B cell (primary cell): ENCODE measurements around the gene TLL2. TPM values are rescaled to one million over a fixed set of nuclear protein-coding genes. Genes with fewer than 3 reads are reported as not detected.

Experiments
- ATAC-seq: fragments of 200-7000 bp; cut with Tn5 transposase; one replicate; pipeline ENCODE4 v1.10.0; 2021; ENCODE audit warnings: low read depth, mild to moderate bottlenecking, moderate number of reproducible peaks, moderate library complexity
- CTCF ChIA-PET: fragments of 350-600 bp; sonication (Branson Sonifier 250); formaldehyde crosslinking; loops from one replicate; lab custom pipeline; 2021; ENCODE audit warnings: antibody characterized with exemption, inconsistent platforms; lab: Charles Lee
- POLR2A ChIA-PET: fragments of 350-600 bp; sonication (Branson Sonifier 250); formaldehyde crosslinking; loops from one replicate; lab custom pipeline; 2021; ENCODE audit warnings: antibody characterized with exemption; lab: Charles Lee
- DNase-seq: peaks from one replicate; pipeline ENCODE4 v3.0.0; 2013
- H2AFZ ChIP-seq: 2 replicates; pipeline ENCODE4 v1.6.1; 2012; ENCODE audit warnings: mild to moderate bottlenecking, low read depth, low read length; ENCODE audit not compliant: insufficient read depth, poor library complexity, severe bottlenecking
- H3K27ac ChIP-seq, 2 donors: 1 replicate in 1 of 2; 2 replicates in 1 of 2; pipeline ENCODE4 v1.5.1; 2012 to 2013; ENCODE audit warnings: low read length in 2 of 2, mild to moderate bottlenecking in 2 of 2, moderate library complexity in 1 of 2
- H3K27me3 ChIP-seq, 4 experiments: fragments of 200-600 bp in 1 of 4; sonication (generic) in 1 of 4; replicated peaks in 1 of 4; 1 replicate in 2 of 4; 2 replicates in 2 of 4; pipeline versions ENCODE4 v1.6.1 to v1.7.0; 2013 to 2016; ENCODE audit warnings: low read length in 3 of 4, mild to moderate bottlenecking in 2 of 4, mixed read lengths in 1 of 4, moderate library complexity in 1 of 4; ENCODE audit not compliant: insufficient read depth in 4 of 4, control insufficient read depth in 3 of 4; ENCODE audit errors: control extremely low read depth in 1 of 4
- H3K36me3 ChIP-seq, 2 experiments: replicated peaks in 1 of 2; 1 replicate in 1 of 2; 2 replicates in 1 of 2; pipeline versions ENCODE4 v1.6.1 to v1.7.1; 2013; ENCODE audit warnings: low read length in 1 of 2; ENCODE audit not compliant: insufficient read depth in 2 of 2, control insufficient read depth in 1 of 2; ENCODE audit errors: control extremely low read depth in 1 of 2, extremely low read depth in 1 of 2
- H3K4me1 ChIP-seq, 2 donors: fragments of 200-600 bp in 1 of 2; sonication (generic) in 1 of 2; 1 replicate in 1 of 2; 2 replicates in 1 of 2; pipeline versions ENCODE4 v1.5.1 to v1.6.1; 2013 to 2017; ENCODE audit warnings: low read length in 2 of 2; ENCODE audit not compliant: control insufficient read depth in 2 of 2, insufficient read depth in 2 of 2
- H3K4me2 ChIP-seq: replicated peaks from 2 replicates; pipeline ENCODE3; 2012; ENCODE audit warnings: mild to moderate bottlenecking, low read depth, low read length; ENCODE audit not compliant: poor library complexity, severe bottlenecking
- H3K4me3 ChIP-seq, 5 experiments: fragments of 200-600 bp in 1 of 5; sonication (generic) in 1 of 5; 1 replicate in 3 of 5; 2 replicates in 2 of 5; pipeline versions ENCODE4 v1.5.1 to v1.7.0; 2011 to 2016; ENCODE audit warnings: low read length in 4 of 5, mild to moderate bottlenecking in 4 of 5, low read depth in 2 of 5, control low read depth in 1 of 5, moderate library complexity in 1 of 5; ENCODE audit not compliant: insufficient read depth in 1 of 5; ENCODE audit errors: control extremely low read depth in 1 of 5, extremely low read depth in 1 of 5
- H3K79me2 ChIP-seq: fragments of 200-600 bp; sonication (generic); one replicate; pipeline ENCODE4 v1.6.0; 2016; ENCODE audit warnings: low read length; ENCODE audit not compliant: control insufficient read depth, insufficient read depth
- H3K9ac ChIP-seq: fragments of 200-600 bp; sonication (generic); 2 replicates; pipeline ENCODE4 v1.6.1; 2017; ENCODE audit warnings: mild to moderate bottlenecking, low read length, moderate library complexity
- H3K9me3 ChIP-seq, 3 donors: one replicate each; pipeline versions ENCODE4 v1.6.1 to v1.7.1; 2013; ENCODE audit warnings: low read length in 2 of 3; ENCODE audit not compliant: control insufficient read depth in 2 of 3, insufficient read depth in 1 of 3; ENCODE audit errors: control extremely low read depth in 1 of 3
- H4K20me1 ChIP-seq: 2 replicates; pipeline ENCODE4 v1.6.0; 2012; ENCODE audit warnings: mild to moderate bottlenecking, low read length; ENCODE audit not compliant: insufficient read depth, control insufficient read depth, poor library complexity, severe bottlenecking
- H3K27ac Mint-ChIP-seq: one replicate; pipeline ENCODE4 v1.8.0; 2021; ENCODE audit warnings: mixed read lengths
- H3K27me3 Mint-ChIP-seq: one replicate; pipeline ENCODE4 v1.8.0; 2021; ENCODE audit warnings: mixed read lengths
- H3K4me1 Mint-ChIP-seq: one replicate; pipeline ENCODE4 v1.8.0; 2021; ENCODE audit warnings: mixed read lengths
- H3K4me3 Mint-ChIP-seq: one replicate; pipeline ENCODE4 v1.8.0; 2021; ENCODE audit warnings: mixed read lengths
- H3K9me3 Mint-ChIP-seq: one replicate; pipeline ENCODE4 v1.8.0; 2022; ENCODE audit warnings: mixed read lengths; ENCODE audit not compliant: insufficient read depth
- CTCF ChIP-seq: fragments of 200-600 bp; IDR thresholded peaks from one replicate; pipeline ENCODE4 v1.8.0; 2022; ENCODE audit warnings: antibody characterized with exemption, mild to moderate bottlenecking
- EZH2 ChIP-seq: IDR thresholded peaks from 2 replicates; pipeline ENCODE4 v1.6.1; 2012; ENCODE audit warnings: borderline replicate concordance, low read depth, mild to moderate bottlenecking, moderate library complexity, low read length; ENCODE audit not compliant: insufficient read depth, poor library complexity, severe bottlenecking
- WGBS: methylation state at CpG from one replicate; pipeline ENCODE4 v1.1.5; 2013; ENCODE audit warnings: missing lambda C conversion rate; ENCODE audit not compliant: insufficient coverage; 5-methylcytosine and 5-hydroxymethylcytosine counted together
- intact Hi-C: fragments of 100-400 bp; cut with micrococcal nuclease; formaldehyde crosslinking; loops from one replicate; pipeline ENCODE4 v1.10.0; 2022
- polyA plus RNA-seq: library from polyadenylated mRNA; depleted of rRNA; stranded (reverse); fragments of >200 nt; gene quantifications from 2 replicates; pipeline ENCODE4 v1.2.3, GENCODE V29; 2012
- total RNA-seq, 2 donors: library from RNA; stranded (reverse); fragments of 120-200 nt in 1 of 2; gene quantifications; 1 replicate in 1 of 2; 2 replicates in 1 of 2; pipeline versions ENCODE4 v1.2.3 to v1.2.4, GENCODE V29; 2013 to 2022

TLL2 gene
- total and polyA plus RNA-seq, 2 donors (not counting 1 experiment from before 2014, with no cell fraction given) = 0.13 to 0.47 TPM

DNA sequence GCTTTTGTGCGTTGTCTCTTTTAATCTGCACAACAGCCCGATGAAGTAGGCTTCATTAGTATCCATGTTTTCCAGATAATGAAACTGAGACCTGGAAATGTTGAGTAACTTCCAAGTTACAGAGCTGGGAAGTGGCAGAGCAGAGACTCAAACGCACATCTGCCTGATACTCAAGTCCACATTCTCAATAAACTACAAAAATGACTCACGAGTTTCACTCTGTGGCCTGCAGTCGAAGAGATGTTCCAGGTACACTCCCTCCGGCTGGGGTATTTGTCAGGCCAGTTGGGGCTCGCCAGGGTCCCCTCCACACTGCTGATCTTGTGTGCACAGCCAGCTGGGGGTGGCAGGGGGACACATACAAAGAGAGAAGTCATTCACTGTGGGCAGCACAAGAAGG is 137.2 kb downstream of the TLL2 start:
- no peaks in the 10 kb centered on the region for H4K20me1 ChIP-seq
- no peak overlapping the region for H3K4me3 ChIP-seq
- ATAC-seq (no peak), DNase-seq (no peak)
- ChIA-PET CTCF (interaction anchor here (1.1 kb wide), 1 partner anchor 11 kb away, joined by 5 read pairs; no protein-coding TSS in a partner anchor), POLR2A (no interaction called here)
- H3K9me3 ChIP-seq = no peaks in the 10 kb centered on the region
- H3K9me3 Mint-ChIP-seq = no peaks in the 10 kb centered on the region
- no peak overlapping the region for H3K4me2 ChIP-seq
- H3K27ac ChIP-seq = no peak overlapping the region
- no peaks in the 10 kb centered on the region for H3K36me3 ChIP-seq
- H3K4me1 Mint-ChIP-seq = peaks cover 13% of the 10 kb centered on the region
- TF ChIP-seq EZH2 (no peak), CTCF (no peak)
- H3K4me1 ChIP-seq = peaks cover 6 to 10% of the 10 kb centered on the region in 2 donors
- intact Hi-C loops = no loop called here
- H3K9ac ChIP-seq = no peak overlapping the region
- no peaks in the 10 kb centered on the region for H3K79me2 ChIP-seq
- no peak overlapping the region for H2AFZ ChIP-seq
- peaks cover 32% of the 10 kb centered on the region for H3K27me3 Mint-ChIP-seq
- no peak overlapping the region for H3K4me3 Mint-ChIP-seq
- no peak overlapping the region for H3K27ac Mint-ChIP-seq
- H3K27me3 ChIP-seq = peaks cover 0 to 8% (median 0%) of the 10 kb centered on the region in 4 experiments
- WGBS = 71% methylated on average over 4 of the region's 7 CpGs

- Mint-ChIP-seq H3K9me3 (no peaks in the 10 kb centered on the region), H3K27me3 (peaks cover 32% of the 10 kb centered on the region), H3K27ac (no peak overlapping the region), H3K4me3 (peak overlapping the region; percentile 86), H3K4me1 (peaks cover 15% of the 10 kb centered on the region)
- intact Hi-C loops = no loop called here
- Histone ChIP-seq H3K4me3 (peak overlapping the region; percentile 8 to 63 (median 42)), H3K4me1 (peaks cover 6 to 13% of the 10 kb centered on the region in 2 donors), H3K4me2 (peak overlapping the region; percentile 91), H3K36me3 (no peaks in the 10 kb centered on the region), H2AFZ (peak overlapping the region; percentile 84), H4K20me1 (no peaks in the 10 kb centered on the region), H3K27me3 (peaks cover 0 to 8% (median 0%) of the 10 kb centered on the region in 4 experiments), H3K27ac (no peak overlapping the region), H3K9me3 (no peaks in the 10 kb centered on the region), H3K79me2 (no peaks in the 10 kb centered on the region), H3K9ac (peak overlapping the region; percentile 62)
- ATAC-seq (peak; percentile 91), DNase-seq (peak; percentile 85)
- ChIA-PET CTCF (interaction anchor here (0.8 to 3.1 kb wide), 11 partner anchors 10 to 836 kb away, joined by 3 to 19 read pairs (median 5); partner anchors contain the start of gene TLL2), POLR2A (no interaction called here)
- TF ChIP-seq CTCF (peak; percentile 99), EZH2 (no peak)
- WGBS = 6% methylated on average over 35 of the region's 36 CpGs
Observed at GRCh38 chr10:96374985-96375830, 138.5 kb downstream of the TLL2 start.
